HCT116 (cell line): Measurements from ENCODE around the gene SPSB4. TPM values are rescaled to one million over a fixed set of nuclear protein-coding genes. Genes with fewer than 3 reads are reported as not detected.

ENCODE experiments used
- ATAC-seq: fragments of 200-7000 bp; cut with Tn5 transposase; 2 replicates; pipeline ENCODE4 v1.9.1; 2020; ENCODE audit warnings: mild to moderate bottlenecking, moderate library complexity
- BruUV-seq: library from RNA; stranded (reverse); fragments of 400-500 nt; replicated peaks from 2 replicates; lab custom pipeline; 2021; lab: Mats Ljungman, UMichigan
- CTCF ChIA-PET: fragments of 300-600 bp; sonication (Branson Sonifier 250); formaldehyde crosslinking; loops from one replicate; lab custom pipeline; 2021; ENCODE audit warnings: antibody characterized with exemption; lab: Charles Lee
- POLR2A ChIA-PET: fragments of 300-600, 350-600 bp; sonication (Branson Sonifier 250); formaldehyde crosslinking; loops from one replicate; lab custom pipeline; 2021; ENCODE audit warnings: antibody characterized with exemption; lab: Charles Lee
- RAD21 ChIA-PET, 2 experiments: fragments of 300-600 bp; sonication (Branson Sonifier 250); formaldehyde crosslinking; loops; one replicate each; lab custom pipeline; 2023; ENCODE audit warnings: low total read pairs in 2 of 2; ENCODE audit not compliant: uncharacterized antibody in 2 of 2, unreplicated experiment in 2 of 2, low non-redundant PET in 1 of 2; lab: Charles Lee
- DNase-seq: peaks from one replicate; pipeline ENCODE4 v3.0.0-alpha.2; 2010; ENCODE audit warnings: low read depth, low spot score
- H2AFZ ChIP-seq: fragments of 200-600 bp; shearing (Covaris generic), sonication (generic); 2 replicates; pipeline ENCODE4 v1.6.1; 2017; ENCODE audit warnings: low read depth, mixed run types, mixed read lengths, antibody characterized with exemption, low read length; ENCODE audit not compliant: poor library complexity, severe bottlenecking
- H3K27ac ChIP-seq: 2 replicates; pipeline ENCODE4 v1.5.1; 2012; ENCODE audit warnings: low read depth, low read length
- H3K27me3 ChIP-seq: fragments of 200-600 bp; sonication (generic); 2 replicates; pipeline ENCODE4 v1.6.1; 2016; ENCODE audit warnings: mixed run types, low read length, mixed read lengths; ENCODE audit not compliant: insufficient read depth
- H3K36me3 ChIP-seq, 2 experiments: fragments of 200-500 bp in 1 of 2; fragments of 200-600 bp in 1 of 2; sonication (Bioruptor generic) in 1 of 2; sonication (generic) in 1 of 2; 2 replicates each; pipeline versions ENCODE4 v1.5.1 to v1.6.1; 2014 to 2016; ENCODE audit warnings: low read length in 2 of 2, inconsistent platforms in 1 of 2, mixed read lengths in 1 of 2, mixed run types in 1 of 2; ENCODE audit not compliant: insufficient read depth in 2 of 2, control insufficient read depth in 1 of 2
- H3K4me1 ChIP-seq, 2 experiments: fragments of 200-600 bp in 1 of 2; sonication (generic) in 1 of 2; 2 replicates each; pipeline versions ENCODE4 v1.5.1 to v1.6.1; 2012 to 2017; ENCODE audit warnings: low read length in 2 of 2, inconsistent platforms in 1 of 2, mild to moderate bottlenecking in 1 of 2, mixed read lengths in 1 of 2, mixed run types in 1 of 2, moderate library complexity in 1 of 2; ENCODE audit not compliant: insufficient read depth in 2 of 2, control insufficient read depth in 1 of 2
- H3K4me2 ChIP-seq: fragments of 200-600 bp; sonication (generic); 2 replicates; pipeline ENCODE4 v1.6.1; 2017; ENCODE audit warnings: mixed run types, low read length, mixed read lengths
- H3K4me3 ChIP-seq, 2 experiments: fragments of 200-600 bp in 1 of 2; sonication (generic) in 1 of 2; replicated peaks in 1 of 2; 2 replicates each; pipeline ENCODE4 v1.5.1; 2011 to 2016; ENCODE audit warnings: low read length in 2 of 2, control low read depth in 1 of 2, low read depth in 1 of 2, mild to moderate bottlenecking in 1 of 2, mixed read lengths in 1 of 2, mixed run types in 1 of 2
- H3K79me2 ChIP-seq: fragments of 200-600 bp; sonication (generic); 2 replicates; pipeline ENCODE4 v1.6.1; 2017; ENCODE audit warnings: mild to moderate bottlenecking, mixed run types, low read length, moderate library complexity, mixed read lengths; ENCODE audit not compliant: insufficient read depth
- H3K9ac ChIP-seq: fragments of 200-600 bp; sonication (generic); 2 replicates; pipeline ENCODE4 v1.6.1; 2016; ENCODE audit warnings: low read length, mixed read lengths
- H3K9me2 ChIP-seq: fragments of 200-600 bp; sonication (generic), shearing (Covaris generic); 2 replicates; pipeline ENCODE4 v1.6.1; 2017; ENCODE audit warnings: mixed run types, mild to moderate bottlenecking, moderate library complexity; ENCODE audit not compliant: insufficient read depth
- H3K9me3 ChIP-seq, 2 experiments: fragments of 200-500 bp in 1 of 2; fragments of 200-600 bp in 1 of 2; sonication (Bioruptor generic) in 1 of 2; sonication (generic) in 1 of 2; 2 replicates each; pipeline ENCODE4 v1.6.1; 2014 to 2017; ENCODE audit warnings: low read length in 2 of 2, mixed read lengths in 2 of 2, inconsistent platforms in 1 of 2, low read depth in 1 of 2, mild to moderate bottlenecking in 1 of 2, mixed run types in 1 of 2, moderate library complexity in 1 of 2; ENCODE audit not compliant: control insufficient read depth in 1 of 2, insufficient read depth in 1 of 2
- H4K20me1 ChIP-seq: fragments of 200-600 bp; sonication (generic), shearing (Covaris generic); 2 replicates; pipeline ENCODE4 v1.6.1; 2017; ENCODE audit warnings: mixed run types, mild to moderate bottlenecking, moderate library complexity; ENCODE audit not compliant: insufficient read depth
- ATF3 ChIP-seq: IDR thresholded peaks from 2 replicates; pipeline ENCODE4 v1.6.1; 2012
- CBX3 ChIP-seq: IDR thresholded peaks from 2 replicates; pipeline ENCODE4 v1.6.1; 2012; ENCODE audit warnings: low read depth
- CEBPB ChIP-seq: IDR thresholded peaks from 2 replicates; pipeline ENCODE4 v1.6.1; 2012; ENCODE audit warnings: low read depth
- EZH2 ChIP-seq: fragments of 200-600 bp; sonication (generic); IDR thresholded peaks from 2 replicates; pipeline ENCODE4 v1.6.1; 2017; ENCODE audit warnings: antibody characterized with exemption, mixed run types
- POLR2A ChIP-seq: IDR thresholded peaks from 2 replicates; pipeline ENCODE4 v1.7.0; 2011; ENCODE audit warnings: borderline replicate concordance; ENCODE audit not compliant: insufficient read depth, insufficient read length; ENCODE audit errors: extremely low read depth
- RAD21 ChIP-seq: IDR thresholded peaks from 2 replicates; pipeline ENCODE4 v1.6.1; 2012; ENCODE audit warnings: low read depth, mild to moderate bottlenecking
- SIN3A ChIP-seq: IDR thresholded peaks from 2 replicates; pipeline ENCODE4 v1.6.1; 2012; ENCODE audit warnings: low read depth
- SP1 ChIP-seq: IDR thresholded peaks from 2 replicates; pipeline ENCODE4 v1.6.1; 2012; ENCODE audit warnings: low read depth
- intact Hi-C: fragments of 100-400 bp; cut with micrococcal nuclease; formaldehyde crosslinking; loops from 2 replicates; pipeline ENCODE4 v1.10.0; 2022
- total RNA-seq: library from RNA; stranded (reverse); gene quantifications from one replicate; pipeline ENCODE4 v1.2.1, GENCODE V29; 2021; ENCODE audit not compliant: unreplicated experiment
- TF ChIP-seq, protein P1 (sequence below): IDR thresholded peaks from 2 replicates; pipeline ENCODE4 v1.6.1; 2012; ENCODE audit warnings: low read depth
- TF ChIP-seq, protein P2 (sequence below): IDR thresholded peaks from 2 replicates; pipeline ENCODE4 v1.6.1; 2012

The SPSB4 gene
- total RNA-seq, 1 experiment from 2014 or later = 0.57 TPM

- Histone ChIP-seq H3K9me3 (no peaks in the 10 kb centered on the region), H2AFZ (no peak overlapping the region), H3K9me2 (no peaks in the 10 kb centered on the region), H3K4me3 (no peak overlapping the region), H4K20me1 (no peaks in the 10 kb centered on the region), H3K9ac (no peak overlapping the region), H3K4me2 (no peak overlapping the region), H3K27me3 (no peaks in the 10 kb centered on the region), H3K79me2 (no peaks in the 10 kb centered on the region), H3K4me1 (no peaks in the 10 kb centered on the region), H3K27ac (no peak overlapping the region), H3K36me3 (no peaks in the 10 kb centered on the region)
- intact Hi-C loops = no loop called here
- ATAC-seq (no peak), DNase-seq (no peak)
- RAD21 ChIA-PET = no interaction called here
- TF ChIP-seq CBX3 (no peak), ATF3 (no peak), SIN3A (no peak), SP1 (no peak), RAD21 (no peak), CEBPB (no peak), POLR2A (no peak), EZH2 (no peak)
- TF ChIP-seq, protein P1, sequence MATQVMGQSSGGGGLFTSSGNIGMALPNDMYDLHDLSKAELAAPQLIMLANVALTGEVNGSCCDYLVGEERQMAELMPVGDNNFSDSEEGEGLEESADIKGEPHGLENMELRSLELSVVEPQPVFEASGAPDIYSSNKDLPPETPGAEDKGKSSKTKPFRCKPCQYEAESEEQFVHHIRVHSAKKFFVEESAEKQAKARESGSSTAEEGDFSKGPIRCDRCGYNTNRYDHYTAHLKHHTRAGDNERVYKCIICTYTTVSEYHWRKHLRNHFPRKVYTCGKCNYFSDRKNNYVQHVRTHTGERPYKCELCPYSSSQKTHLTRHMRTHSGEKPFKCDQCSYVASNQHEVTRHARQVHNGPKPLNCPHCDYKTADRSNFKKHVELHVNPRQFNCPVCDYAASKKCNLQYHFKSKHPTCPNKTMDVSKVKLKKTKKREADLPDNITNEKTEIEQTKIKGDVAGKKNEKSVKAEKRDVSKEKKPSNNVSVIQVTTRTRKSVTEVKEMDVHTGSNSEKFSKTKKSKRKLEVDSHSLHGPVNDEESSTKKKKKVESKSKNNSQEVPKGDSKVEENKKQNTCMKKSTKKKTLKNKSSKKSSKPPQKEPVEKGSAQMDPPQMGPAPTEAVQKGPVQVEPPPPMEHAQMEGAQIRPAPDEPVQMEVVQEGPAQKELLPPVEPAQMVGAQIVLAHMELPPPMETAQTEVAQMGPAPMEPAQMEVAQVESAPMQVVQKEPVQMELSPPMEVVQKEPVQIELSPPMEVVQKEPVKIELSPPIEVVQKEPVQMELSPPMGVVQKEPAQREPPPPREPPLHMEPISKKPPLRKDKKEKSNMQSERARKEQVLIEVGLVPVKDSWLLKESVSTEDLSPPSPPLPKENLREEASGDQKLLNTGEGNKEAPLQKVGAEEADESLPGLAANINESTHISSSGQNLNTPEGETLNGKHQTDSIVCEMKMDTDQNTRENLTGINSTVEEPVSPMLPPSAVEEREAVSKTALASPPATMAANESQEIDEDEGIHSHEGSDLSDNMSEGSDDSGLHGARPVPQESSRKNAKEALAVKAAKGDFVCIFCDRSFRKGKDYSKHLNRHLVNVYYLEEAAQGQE = no peak
- TF ChIP-seq, protein P2, sequence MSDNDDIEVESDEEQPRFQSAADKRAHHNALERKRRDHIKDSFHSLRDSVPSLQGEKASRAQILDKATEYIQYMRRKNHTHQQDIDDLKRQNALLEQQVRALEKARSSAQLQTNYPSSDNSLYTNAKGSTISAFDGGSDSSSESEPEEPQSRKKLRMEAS = no peak
- POLR2A ChIA-PET = no interaction called here
- CTCF ChIA-PET = no interaction called here
- no TSS peak for BruUV-seq
Measured at GRCh38 chr3:141019244-141019643, 31.9 kb upstream of the SPSB4 start.
